Skeletal muscle satellite cell (primary cell): Measurements from ENCODE around the gene CDK8.

Source experiments
- H3K27me3 ChIP-seq: 2 replicates; pipeline ENCODE4 v1.7.0; 2013; ENCODE audit warnings: low read length; ENCODE audit not compliant: control insufficient read depth, insufficient read depth
- H3K36me3 ChIP-seq: 2 replicates; pipeline ENCODE4 v1.7.0; 2013; ENCODE audit warnings: mild to moderate bottlenecking, control low read depth, low read length; ENCODE audit not compliant: insufficient read depth
- H3K4me1 ChIP-seq: 2 replicates; pipeline ENCODE4 v1.7.0; 2013; ENCODE audit warnings: low read length; ENCODE audit not compliant: control insufficient read depth, insufficient read depth
- H3K4me2 ChIP-seq: 2 replicates; pipeline ENCODE4 v1.7.0; 2013; ENCODE audit warnings: mild to moderate bottlenecking, low read length
- H3K4me3 ChIP-seq: 2 replicates; pipeline ENCODE4 v1.7.0; 2013; ENCODE audit warnings: low read length
- H3K9ac ChIP-seq: 2 replicates; pipeline ENCODE4 v1.7.0; 2013; ENCODE audit warnings: mild to moderate bottlenecking, low read depth, low read length, moderate library complexity
- H3K9me3 ChIP-seq: replicated peaks from 2 replicates; pipeline ENCODE4 v1.7.0; 2013; ENCODE audit warnings: mild to moderate bottlenecking, control low read depth, low read length

The CDK8 gene

DNA sequence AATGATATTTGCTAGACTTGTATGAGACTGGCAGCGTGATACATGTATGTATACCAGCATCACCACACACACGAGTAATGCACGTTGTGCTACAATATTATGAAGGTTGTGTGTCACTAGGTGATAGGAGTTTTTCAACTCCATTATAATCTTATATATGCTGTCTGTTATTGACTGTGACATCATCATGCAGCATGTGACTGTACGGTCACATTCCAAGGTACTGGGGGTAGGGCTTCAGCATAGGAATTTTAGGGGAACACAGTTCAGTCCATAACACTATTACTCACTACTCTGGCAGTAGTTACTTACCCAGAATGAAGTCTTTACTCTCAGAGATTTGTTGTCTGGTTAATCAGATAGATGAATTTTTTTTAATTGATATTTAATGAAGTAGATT lies 91.1 kb downstream of the CDK8 start:
- H3K4me1 ChIP-seq: no peaks in the 10 kb centered on the region
- H3K9ac ChIP-seq: no peak overlapping the region
- no peaks in the 10 kb centered on the region for H3K9me3 ChIP-seq
- no peaks in the 10 kb centered on the region for H3K27me3 ChIP-seq
- H3K36me3 ChIP-seq: no peaks in the 10 kb centered on the region
- H3K4me3 ChIP-seq: no peak overlapping the region
- no peak overlapping the region for H3K4me2 ChIP-seq

DNA sequence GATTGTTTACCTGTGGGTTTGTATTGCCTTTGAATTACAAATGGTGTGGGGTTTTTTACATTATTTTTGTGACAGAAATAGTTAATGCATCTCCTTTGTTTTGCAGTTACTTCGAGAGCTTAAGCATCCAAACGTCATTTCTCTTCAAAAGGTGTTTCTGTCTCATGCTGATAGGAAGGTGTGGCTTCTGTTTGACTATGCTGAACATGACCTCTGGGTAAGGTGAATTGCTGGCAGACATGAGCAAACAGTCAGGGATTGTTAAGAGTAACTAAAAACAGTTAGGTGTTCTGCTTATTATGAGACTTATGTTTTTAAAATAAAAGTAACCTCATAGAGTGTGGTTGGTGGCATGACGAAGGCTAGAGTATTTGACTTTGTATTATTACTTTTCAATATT lies 95.0 kb downstream of the CDK8 start:
- no peaks in the 10 kb centered on the region for H3K4me1 ChIP-seq
- no peaks in the 10 kb centered on the region for H3K9me3 ChIP-seq
- no peak overlapping the region for H3K4me2 ChIP-seq
- peaks cover 3% of the 10 kb centered on the region for H3K36me3 ChIP-seq
- no peaks in the 10 kb centered on the region for H3K27me3 ChIP-seq
- H3K9ac ChIP-seq: no peak overlapping the region
- no peak overlapping the region for H3K4me3 ChIP-seq

DNA sequence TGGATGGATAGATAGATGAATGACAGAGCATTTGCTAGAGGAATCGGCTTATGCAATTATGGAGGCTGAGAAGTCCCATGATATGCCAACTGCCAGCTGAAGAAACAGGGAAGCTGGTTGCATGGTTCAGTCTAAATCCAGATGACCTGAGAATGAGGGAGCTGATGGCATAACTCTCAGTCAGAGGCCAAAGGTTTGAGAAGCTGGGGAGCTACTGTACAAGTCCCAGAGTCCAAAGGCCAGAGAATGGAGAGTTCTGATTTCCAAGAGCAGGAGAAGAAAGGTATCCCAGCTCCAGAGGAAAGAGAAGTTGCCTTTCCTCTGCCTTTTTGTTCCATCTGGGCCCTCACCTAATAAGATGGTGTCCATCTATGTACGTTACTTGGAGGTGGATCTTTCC lies 108.3 kb downstream of the CDK8 start:
- H3K4me1 ChIP-seq: no peaks in the 10 kb centered on the region
- H3K4me3 ChIP-seq: no peak overlapping the region
- no peaks in the 10 kb centered on the region for H3K9me3 ChIP-seq
- no peaks in the 10 kb centered on the region for H3K36me3 ChIP-seq
- no peak overlapping the region for H3K4me2 ChIP-seq
- H3K27me3 ChIP-seq: no peaks in the 10 kb centered on the region
- H3K9ac ChIP-seq: no peak overlapping the region

DNA sequence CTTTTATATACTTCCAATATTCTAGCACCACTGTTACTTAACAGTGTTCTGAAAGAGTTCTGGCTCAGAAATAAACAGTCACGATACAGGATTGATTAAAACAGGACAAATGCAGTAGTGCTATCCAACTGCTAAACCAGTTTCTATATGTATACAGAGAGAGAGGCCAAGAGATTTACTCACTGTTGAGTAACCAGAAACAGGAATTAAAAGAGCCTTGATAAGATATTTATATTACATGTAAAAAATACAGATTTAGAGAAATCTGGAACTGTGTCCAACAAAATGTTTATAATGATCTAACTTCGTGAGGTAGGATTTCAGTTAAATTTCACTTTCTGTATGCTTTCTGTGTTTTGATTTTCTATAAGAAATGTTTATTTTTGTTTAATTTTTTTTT lies 116.6 kb downstream of the CDK8 start:
- no peaks in the 10 kb centered on the region for H3K9me3 ChIP-seq
- H3K27me3 ChIP-seq: no peaks in the 10 kb centered on the region
- H3K4me1 ChIP-seq: no peaks in the 10 kb centered on the region
- H3K9ac ChIP-seq: no peak overlapping the region
- H3K4me3 ChIP-seq: no peak overlapping the region
- H3K4me2 ChIP-seq: no peak overlapping the region
- H3K36me3 ChIP-seq: peaks cover 4% of the 10 kb centered on the region

DNA sequence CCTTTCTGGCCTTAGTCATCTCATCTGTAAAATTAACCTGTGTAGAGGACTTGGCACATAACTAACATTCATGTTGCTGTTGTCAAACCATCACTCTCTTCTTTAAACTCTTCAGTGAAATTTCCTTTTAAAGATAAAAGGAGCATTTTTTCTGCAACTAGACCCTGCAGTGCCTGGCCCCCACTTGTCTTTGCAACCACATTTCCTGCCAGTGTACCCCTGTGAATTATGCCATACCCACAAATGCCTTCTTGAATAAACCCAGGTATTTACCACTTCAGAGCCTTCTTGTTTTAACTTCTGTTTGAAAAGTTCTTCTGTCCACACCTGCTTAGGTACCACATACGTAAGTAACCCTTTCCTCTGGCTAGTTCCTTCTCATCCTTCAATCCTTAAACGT lies 118.8 kb downstream of the CDK8 start:
- Histone ChIP-seq H3K27me3 (no peaks in the 10 kb centered on the region), H3K4me2 (no peak overlapping the region), H3K9ac (no peak overlapping the region), H3K4me1 (no peaks in the 10 kb centered on the region), H3K4me3 (no peak overlapping the region), H3K9me3 (no peaks in the 10 kb centered on the region), H3K36me3 (peaks cover 4% of the 10 kb centered on the region)

DNA sequence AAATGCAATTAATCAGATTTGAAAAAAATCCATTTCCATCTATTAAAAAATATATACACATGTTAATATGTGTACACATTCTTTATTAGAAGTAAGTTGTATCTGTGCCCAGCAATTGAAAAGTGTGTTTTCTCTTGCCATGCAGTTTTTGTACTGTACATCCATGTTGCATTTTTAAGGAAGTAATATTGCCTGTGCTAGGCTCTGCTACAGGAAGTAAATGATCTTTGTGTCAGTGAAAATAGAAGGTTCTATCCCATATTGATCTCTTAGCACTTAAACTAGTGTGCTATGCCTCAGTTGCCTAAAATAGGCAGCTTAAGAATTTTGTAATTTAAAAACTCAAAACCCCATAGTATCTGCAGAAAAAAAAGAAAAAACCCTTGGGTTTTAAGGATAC lies 122.5 kb downstream of the CDK8 start:
- peaks cover 4% of the 10 kb centered on the region for H3K36me3 ChIP-seq
- no peak overlapping the region for H3K9ac ChIP-seq
- no peaks in the 10 kb centered on the region for H3K27me3 ChIP-seq
- H3K4me1 ChIP-seq: no peaks in the 10 kb centered on the region
- H3K4me2 ChIP-seq: no peak overlapping the region
- no peak overlapping the region for H3K4me3 ChIP-seq
- no peaks in the 10 kb centered on the region for H3K9me3 ChIP-seq

DNA sequence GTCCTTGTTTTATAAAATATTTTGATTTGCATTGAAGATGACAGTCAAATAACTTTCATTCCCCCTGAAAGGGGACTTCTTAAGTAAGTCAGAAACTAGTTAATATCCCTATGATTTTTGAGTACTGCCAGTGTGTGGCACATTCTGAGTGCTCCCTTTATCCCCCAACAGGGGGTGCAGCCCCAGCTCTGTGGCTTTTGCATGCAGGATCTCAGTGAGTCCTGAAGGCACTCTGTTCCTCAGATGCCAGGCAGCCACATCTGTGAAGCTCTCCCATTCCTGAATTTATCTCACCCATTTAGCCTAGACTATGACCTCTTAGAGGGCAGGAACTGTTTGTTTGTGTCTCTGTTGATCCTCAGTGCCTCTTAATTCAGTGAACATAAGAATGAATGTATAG lies 123.1 kb downstream of the CDK8 start:
- no peaks in the 10 kb centered on the region for H3K9me3 ChIP-seq
- H3K4me2 ChIP-seq: no peak overlapping the region
- peaks cover 4% of the 10 kb centered on the region for H3K36me3 ChIP-seq
- no peaks in the 10 kb centered on the region for H3K27me3 ChIP-seq
- H3K4me1 ChIP-seq: no peaks in the 10 kb centered on the region
- no peak overlapping the region for H3K9ac ChIP-seq
- no peak overlapping the region for H3K4me3 ChIP-seq

DNA sequence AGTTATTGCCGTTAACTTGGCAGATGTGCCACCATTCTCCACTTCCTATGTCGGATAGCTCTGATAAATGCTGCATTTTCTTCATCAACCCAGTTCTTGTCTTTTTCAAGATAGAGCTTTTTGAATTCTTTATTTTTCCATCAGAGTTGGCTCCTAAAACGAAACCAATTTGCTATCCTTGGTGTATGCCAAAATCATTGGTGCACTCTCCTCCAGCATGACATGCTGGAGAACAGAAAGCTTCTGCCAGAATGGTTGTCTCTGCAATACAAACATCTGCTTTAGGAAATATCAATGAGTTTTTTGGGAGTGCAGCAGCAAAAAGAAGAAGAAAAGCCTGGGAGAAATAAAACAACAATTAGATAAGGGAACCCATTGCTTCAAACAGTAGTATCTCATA lies 124.2 kb downstream of the CDK8 start:
- Histone ChIP-seq H3K4me3 (no peak overlapping the region), H3K9me3 (no peaks in the 10 kb centered on the region), H3K4me1 (no peaks in the 10 kb centered on the region), H3K27me3 (no peaks in the 10 kb centered on the region), H3K4me2 (no peak overlapping the region), H3K9ac (no peak overlapping the region), H3K36me3 (no peaks in the 10 kb centered on the region)

DNA sequence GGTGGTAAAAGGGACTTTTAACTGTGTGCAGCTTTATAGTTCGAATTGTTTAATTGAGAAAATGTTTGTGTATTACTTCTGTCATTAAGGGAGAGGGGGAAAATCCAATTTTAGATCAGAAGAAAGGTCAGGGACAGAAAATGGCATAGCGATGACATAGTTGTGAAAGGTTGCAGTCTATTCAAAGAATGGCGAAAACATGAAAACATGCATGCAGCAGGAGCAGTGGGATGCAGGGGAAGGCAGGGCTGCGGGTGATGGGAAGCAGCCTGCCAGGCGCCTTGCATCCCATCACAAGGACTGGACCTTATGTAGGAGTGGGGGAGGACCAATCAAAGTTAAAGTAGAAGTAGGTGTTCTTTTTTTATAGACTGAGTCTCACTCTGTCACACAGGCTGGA lies 125.9 kb downstream of the CDK8 start:
- Histone ChIP-seq H3K9me3 (no peaks in the 10 kb centered on the region), H3K4me1 (no peaks in the 10 kb centered on the region), H3K36me3 (peaks cover under 1% of the 10 kb centered on the region), H3K4me3 (no peak overlapping the region), H3K4me2 (no peak overlapping the region), H3K9ac (no peak overlapping the region), H3K27me3 (no peaks in the 10 kb centered on the region)

DNA sequence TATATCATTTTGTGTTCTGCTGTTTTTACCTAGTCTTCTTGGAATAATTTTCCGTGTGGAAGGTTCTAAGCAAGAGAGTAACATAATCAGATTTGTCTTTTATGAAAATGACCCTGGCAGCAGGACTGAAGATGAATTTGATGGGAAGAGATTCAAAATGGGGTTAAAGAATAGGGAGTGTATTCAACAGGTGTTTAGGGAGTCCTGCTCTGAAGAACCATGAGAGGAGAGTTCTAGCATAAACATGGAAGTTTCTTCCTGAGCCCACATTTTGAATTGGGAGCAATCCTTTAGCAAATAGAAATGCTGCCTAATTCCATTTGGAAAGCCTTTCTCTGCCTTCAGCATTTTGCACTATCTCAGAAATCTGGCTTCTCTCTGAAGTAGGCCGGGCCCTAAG lies 127.0 kb downstream of the CDK8 start:
- peaks cover 3% of the 10 kb centered on the region for H3K36me3 ChIP-seq
- no peak overlapping the region for H3K4me3 ChIP-seq
- no peaks in the 10 kb centered on the region for H3K9me3 ChIP-seq
- no peak overlapping the region for H3K4me2 ChIP-seq
- H3K27me3 ChIP-seq: no peaks in the 10 kb centered on the region
- no peak overlapping the region for H3K9ac ChIP-seq
- no peaks in the 10 kb centered on the region for H3K4me1 ChIP-seq

DNA sequence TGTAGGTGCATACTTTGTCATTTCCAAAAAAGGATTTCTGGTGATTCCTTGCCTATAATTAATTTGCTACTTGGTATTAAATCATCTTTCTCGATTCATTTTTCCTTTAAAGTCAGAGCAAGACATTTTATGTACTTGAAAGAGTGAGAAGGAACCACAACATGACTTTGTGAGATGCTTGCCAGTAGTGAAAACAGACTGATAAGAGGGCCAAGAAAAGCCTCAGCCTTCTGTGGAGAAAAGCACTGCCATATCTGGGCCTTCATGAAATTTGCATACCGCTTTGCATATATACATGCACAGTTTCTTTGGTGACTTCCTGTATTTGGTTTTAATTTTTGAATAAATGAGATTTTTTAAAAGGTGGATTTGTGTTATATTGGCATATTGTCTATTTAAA lies 128.4 kb downstream of the CDK8 start:
- H3K27me3 ChIP-seq: no peaks in the 10 kb centered on the region
- H3K9me3 ChIP-seq: no peaks in the 10 kb centered on the region
- H3K9ac ChIP-seq: no peak overlapping the region
- peaks cover 6% of the 10 kb centered on the region for H3K36me3 ChIP-seq
- no peaks in the 10 kb centered on the region for H3K4me1 ChIP-seq
- no peak overlapping the region for H3K4me3 ChIP-seq
- H3K4me2 ChIP-seq: no peak overlapping the region

DNA sequence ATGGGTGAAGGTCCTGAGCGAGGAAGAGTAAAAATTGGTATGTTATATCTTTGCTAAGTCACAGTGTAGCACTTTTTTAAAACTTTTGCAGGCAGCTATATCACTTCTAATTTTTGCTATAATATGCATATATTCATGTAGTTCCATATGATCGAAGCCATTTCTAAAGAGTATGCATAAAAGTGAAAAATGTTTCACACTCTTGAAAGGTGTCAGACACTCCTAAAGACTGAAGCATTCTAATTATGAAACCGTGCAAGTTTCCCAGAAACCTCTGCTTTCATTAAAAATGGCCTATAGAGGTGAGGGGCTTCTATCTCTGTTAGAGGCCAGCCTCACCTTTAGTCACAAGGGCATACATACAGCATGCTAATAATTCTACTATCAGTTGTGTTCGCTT lies 128.9 kb downstream of the CDK8 start:
- no peaks in the 10 kb centered on the region for H3K27me3 ChIP-seq

DNA sequence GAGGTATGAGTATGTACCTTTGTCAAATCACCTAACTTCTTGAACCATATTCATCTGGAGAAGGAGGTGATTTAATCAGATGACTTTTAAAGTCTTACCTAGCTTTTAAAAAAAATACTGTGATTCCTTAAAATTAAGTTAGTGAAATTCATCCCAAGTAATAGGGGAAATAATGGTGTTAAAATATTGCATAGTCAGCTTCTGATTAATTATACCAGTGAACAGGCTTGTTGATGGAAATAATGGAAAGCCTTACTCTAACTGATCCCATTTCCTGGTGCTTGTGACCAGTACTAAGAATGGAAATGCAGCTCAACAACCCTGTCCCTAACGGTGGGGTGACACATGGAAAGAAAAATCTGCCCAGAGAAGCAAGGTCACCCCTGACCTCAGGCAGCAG lies 130.7 kb downstream of the CDK8 start:
- H3K4me1 ChIP-seq: no peaks in the 10 kb centered on the region
- no peak overlapping the region for H3K4me3 ChIP-seq
- no peaks in the 10 kb centered on the region for H3K9me3 ChIP-seq
- no peaks in the 10 kb centered on the region for H3K27me3 ChIP-seq
- H3K4me2 ChIP-seq: no peak overlapping the region
- H3K36me3 ChIP-seq: peaks cover 15% of the 10 kb centered on the region
- no peak overlapping the region for H3K9ac ChIP-seq

More for the DNA sequence above, 128.9 kb downstream of the CDK8 start:
- H3K4me1 ChIP-seq: no peaks in the 10 kb centered on the region
- H3K9me3 ChIP-seq: no peaks in the 10 kb centered on the region
- H3K4me3 ChIP-seq: no peak overlapping the region
- H3K36me3 ChIP-seq: peaks cover 9% of the 10 kb centered on the region
- H3K9ac ChIP-seq: no peak overlapping the region
- no peak overlapping the region for H3K4me2 ChIP-seq
